Adrenal gland (tissue), 5 donors: ENCODE data around the gene ATP2C1.

Experiments
- CTCF ChIP-seq, 6 experiments: fragments of 450-650 bp in 4 of 6; fragments of 200-600 bp in 2 of 6; sonication (generic) in 1 of 6; IDR thresholded peaks; 1 replicate in 5 of 6; 2 replicates in 1 of 6; pipeline versions ENCODE4 v1.5.1 to v1.8.0; 2016 to 2021; ENCODE audit warnings: antibody characterized with exemption in 6 of 6, mild to moderate bottlenecking in 2 of 6, moderate library complexity in 1 of 6
- POLR2A ChIP-seq, 2 donors: fragments of 450-650 bp; IDR thresholded peaks; one replicate each; pipeline ENCODE4 v1.6.1; 2017; ENCODE audit warnings: antibody characterized with exemption in 2 of 2, mild to moderate bottlenecking in 2 of 2, moderate library complexity in 1 of 2
- donor health status: DM: no; HTN: no; CAD: no.

- TF ChIP-seq CTCF (IDR thresholded peaks at IDR 0.05) (no peak), POLR2A (IDR thresholded peaks at IDR 0.05) (no peak)
These were observed 44.8 kb upstream of the ATP2C1 start for GRCh38 chr3:130849091-130849552.
